HepG2 (cell line): ENCODE results near the gene ADAT3. TPM values are rescaled to one million over a fixed set of nuclear protein-coding genes. Genes with fewer than 3 reads are reported as not detected.
"Not testable (repeated sequence)": the region's sequence is repeated elsewhere in the genome, so short reads cannot be mapped to it uniquely, and the experiment has no call there.

Experiments used
- ATAC-seq: fragments of 200-7000 bp; cut with Tn5 transposase; 3 replicates; pipeline ENCODE4 v1.9.1; 2020; ENCODE audit warnings: mild to moderate bottlenecking, moderate library complexity
- BruUV-seq: library from RNA; stranded (reverse); fragments of 400-500 nt; replicated peaks from 2 replicates; lab custom pipeline; 2021; lab: Mats Ljungman, UMichigan
- CTCF ChIA-PET: fragments of 300-600 bp; formaldehyde crosslinking; extraction: SDS; loops from one replicate; lab custom pipeline; 2021; ENCODE audit warnings: low total read pairs, inconsistent platforms, low intra/inter-chr PET ratio; lab: Yijun Ruan, JAX
- POLR2A ChIA-PET: fragments of 350-600 bp; sonication (Branson Sonifier 250); formaldehyde crosslinking; loops from one replicate; lab custom pipeline; 2020; ENCODE audit warnings: antibody characterized with exemption, inconsistent platforms; lab: Yijun Ruan, JAX
- DNase-seq: peaks from one replicate; pipeline ENCODE4 v3.0.0-alpha.2; 2015; ENCODE audit warnings: low spot score
- FAIRE-seq: peaks from 3 replicates; lab custom pipeline; 2011; peaks lifted over from hg19 to GRCh38; lab: Jason Lieb, UNC
- H2AFZ ChIP-seq: one replicate; pipeline ENCODE4 v1.6.1; 2011; ENCODE audit warnings: low read length, inconsistent platforms
- H3K27ac ChIP-seq: fragments of 300-600 bp; 3 replicates; pipeline ENCODE4 v1.8.0; 2011; ENCODE audit warnings: mixed run types, mild to moderate bottlenecking, mixed read lengths, low read length, inconsistent platforms; ENCODE audit not compliant: insufficient read depth; ENCODE audit errors: extremely low read length
- H3K27me3 ChIP-seq, 2 experiments: fragments of 200-600 bp in 1 of 2; 2 replicates in 1 of 2; 3 replicates in 1 of 2; pipeline versions ENCODE4 v1.6.0 to v1.8.0; 2011; ENCODE audit warnings: low read length in 2 of 2, mild to moderate bottlenecking in 2 of 2, moderate library complexity in 2 of 2, inconsistent platforms in 1 of 2; ENCODE audit not compliant: insufficient read depth in 2 of 2, control insufficient read depth in 1 of 2
- H3K36me3 ChIP-seq, 2 experiments: fragments of 200-600 bp in 1 of 2; replicated peaks in 1 of 2; 2 replicates in 1 of 2; 3 replicates in 1 of 2; pipeline versions ENCODE4 v1.5.1 to v1.8.0; 2011; ENCODE audit warnings: low read length in 2 of 2, inconsistent platforms in 1 of 2; ENCODE audit not compliant: insufficient read depth in 2 of 2, control insufficient read depth in 1 of 2
- H3K4me1 ChIP-seq: 2 replicates; pipeline ENCODE4 v1.5.1; 2012; ENCODE audit warnings: low read length, inconsistent platforms; ENCODE audit not compliant: insufficient read depth
- H3K4me2 ChIP-seq: 2 replicates; pipeline ENCODE4 v1.6.0; 2011; ENCODE audit warnings: low read depth, low read length, inconsistent platforms
- H3K4me3 ChIP-seq, 3 experiments: fragments of 200-600 bp in 1 of 3; sonication (generic), shearing (Covaris generic) in 1 of 3; replicated peaks in 1 of 3; 2 replicates each; pipeline ENCODE4 v1.5.1; 2011 to 2016; ENCODE audit warnings: low read length in 3 of 3, inconsistent platforms in 2 of 3, low read depth in 2 of 3, mild to moderate bottlenecking in 2 of 3, control low read depth in 1 of 3, mixed read lengths in 1 of 3; ENCODE audit not compliant: insufficient read depth in 1 of 3
- H3K79me2 ChIP-seq: one replicate; pipeline ENCODE4 v1.6.1; 2011; ENCODE audit warnings: low read length, inconsistent platforms; ENCODE audit not compliant: insufficient read depth
- H3K9ac ChIP-seq: 2 replicates; pipeline ENCODE4 v1.6.0; 2011; ENCODE audit warnings: mild to moderate bottlenecking, low read depth, low read length, inconsistent platforms; ENCODE audit not compliant: insufficient read depth
- H3K9me3 ChIP-seq: 2 replicates; pipeline ENCODE4 v1.5.1; 2012; ENCODE audit warnings: mild to moderate bottlenecking, low read length
- H4K20me1 ChIP-seq: 2 replicates; pipeline ENCODE4 v1.6.0; 2011; ENCODE audit warnings: inconsistent platforms, mild to moderate bottlenecking, low read length, moderate library complexity; ENCODE audit not compliant: insufficient read depth
- DZIP1 ChIP-seq: sonication (generic); formaldehyde crosslinking; IDR thresholded peaks from 2 replicates; pipeline ENCODE4 v1.5.0; 2020; ENCODE audit warnings: mild to moderate bottlenecking, missing genetic modification reagents
- MTERF4 ChIP-seq: sonication (generic); formaldehyde crosslinking; IDR thresholded peaks from 2 replicates; pipeline ENCODE4 v1.8.0; 2023; ENCODE audit warnings: mild to moderate bottlenecking, missing genetic modification reagents
- PHF20 ChIP-seq: sonication (generic); formaldehyde crosslinking; IDR thresholded peaks from 2 replicates; pipeline ENCODE4 v1.5.0; 2020; ENCODE audit warnings: mild to moderate bottlenecking, missing genetic modification reagents
- ZBTB40 ChIP-seq, 2 experiments: fragments of 450-650 bp in 1 of 2; sonication (generic) in 1 of 2; formaldehyde crosslinking in 1 of 2; IDR thresholded peaks; 2 replicates each; pipeline versions ENCODE4 v1.6.1 to v1.8.0; 2016 to 2022; ENCODE audit warnings: antibody characterized with exemption in 1 of 2, mild to moderate bottlenecking in 1 of 2, missing genetic modification reagents in 1 of 2
- ZFP91 ChIP-seq: sonication (generic); formaldehyde crosslinking; IDR thresholded peaks from 2 replicates; pipeline ENCODE4 v1.9.0; 2022; ENCODE audit warnings: missing genetic modification reagents, mild to moderate bottlenecking, borderline replicate concordance
- ZNF563 ChIP-seq: sonication (generic); formaldehyde crosslinking; IDR thresholded peaks from 2 replicates; pipeline ENCODE4 v1.8.0; 2022; ENCODE audit warnings: mild to moderate bottlenecking, moderate library complexity, missing genetic modification reagents
- WGBS: methylation state at CpG from one replicate; pipeline ENCODE4 v1.1.6; 2017; ENCODE audit warnings: low lambda C conversion rate; 5-methylcytosine and 5-hydroxymethylcytosine counted together
- in situ Hi-C: cut with HindIII; loops from 2 replicates; pipeline ENCODE4 v1.10.0; 2017; ENCODE audit warnings: low pct_unique_long_range_greater_than_20kb; ENCODE audit not compliant: extremely low pct_ligation_motif_present
- intact Hi-C: fragments of 100-400 bp; cut with micrococcal nuclease; formaldehyde crosslinking; loops from one replicate; pipeline ENCODE4 v1.10.0; 2022; ENCODE audit not compliant: unreplicated experiment
- polyA plus RNA-seq, 8 experiments: library from polyadenylated mRNA; depleted of rRNA in 3 of 8; stranded (reverse) in 7 of 8; unstranded in 1 of 8; fragments of >200 nt; fragmentation: Illumina TruSeq in 4 of 8; extraction: Trizol in 4 of 8; gene quantifications; 2 replicates each; pipeline versions ENCODE4 v1.2.1 to v1.2.3, GENCODE V29; 2011 to 2016; ENCODE audit warnings: low read depth in 4 of 8, missing spikeins in 1 of 8, mixed read lengths in 1 of 8; ENCODE audit not compliant: insufficient read depth in 1 of 8
- total RNA-seq, 5 experiments: library from RNA; depleted of rRNA; stranded (reverse); fragments of >200 nt; fragmentation: Illumina TruSeq; extraction: Trizol; gene quantifications; 2 replicates each; pipeline ENCODE4 v1.2.3, GENCODE V29; 2016; ENCODE audit warnings: low read depth in 1 of 5

The ADAT3 gene
- total and polyA plus RNA-seq, 2 of the 13 experiments (the other 11 are each of a cell fraction or from before 2014, with no cell fraction given): 0.95 to 3.5 TPM

- FAIRE-seq; BruUV-seq; H3K9me3 ChIP-seq; H4K20me1 ChIP-seq; DNase-seq; in situ Hi-C loops; intact Hi-C loops; H3K27me3 ChIP-seq; CTCF ChIA-PET; H2AFZ ChIP-seq; H3K36me3 ChIP-seq; TF ChIP-seq ZBTB40 (IDR thresholded peaks at IDR 0.05): not testable (repeated sequence)
- H3K4me1 ChIP-seq: peaks cover 36% of the 10 kb centered on the region
- peak overlapping the region; percentile 91 for H3K9ac ChIP-seq
- ATAC-seq: peak; percentile 14
- TF ChIP-seq PHF20: peak; percentile 3; the same call in 1 of the 2 replicates
- TF ChIP-seq ZBTB40 (CRISPR knock-in tag; IDR thresholded peaks at IDR 0.05): 0 out of 2 replicates have a peak, but pooled peaks have one; percentile 2
- peak; percentile 26; the same call in 1 of the 2 replicates for TF ChIP-seq MTERF4 (CRISPR knock-in tag)
- 0 out of 2 replicates have a peak, but pooled peaks have one; percentile 7 for TF ChIP-seq ZNF563 (CRISPR knock-in tag)
- TF ChIP-seq ZFP91 (CRISPR knock-in tag): peak; percentile 99; the same call in 1 of the 2 replicates
- peak; percentile 20; the same call in 1 of the 2 replicates for TF ChIP-seq DZIP1
- peak overlapping the region in 2 of 3 experiments; percentile 94 to 99; a peak in 4 of 6 replicates for H3K4me3 ChIP-seq
- POLR2A ChIA-PET: interaction anchor here (0.8 to 2.1 kb wide), 9 partner anchors 9 to 600 kb away, joined by 3 to 13 read pairs (median 5); partner anchors contain the start of genes ABHD17A and GADD45B
- H3K79me2 ChIP-seq: peaks cover 32% of the 10 kb centered on the region
- 94% methylated on average over 24 of the region's 53 CpGs for WGBS
- peak overlapping the region; percentile 79 for H3K27ac ChIP-seq
- H3K4me2 ChIP-seq: peak overlapping the region; percentile 97
Observed at GRCh38 chr19:1876496-1877279, 28.5 kb upstream of the ADAT3 start.
